ENCODE data around the gene CD96.

GRCh38 chr3:111517801-111518200 lies 24.2 kb upstream of the CD96 start:
- TF ChIP-seq CTCF (IDR thresholded peaks at IDR 0.05; ENCODE audit: insufficient read depth, low read depth, low read length) (no peak), EZH2 (IDR thresholded peaks at IDR 0.05; ENCODE audit: insufficient read depth, low read length) (no peak)
